SK-N-MC (cell line): ENCODE measurements around the gene TRMO.

ENCODE experiments used
- EZH2 ChIP-seq: fragments of 200-600 bp; sonication (generic); IDR thresholded peaks from one replicate; pipeline ENCODE4 v1.6.1; 2017; ENCODE audit warnings: antibody characterized with exemption
- FOXP2 ChIP-seq: optimal IDR thresholded peaks from 2 replicates; pipeline ENCODE3; 2011; ENCODE audit warnings: mild to moderate bottlenecking, moderate library complexity; ENCODE audit not compliant: insufficient read depth; ENCODE audit errors: extremely low read length, control extremely low read depth
- POLR2AphosphoS5 ChIP-seq: IDR thresholded peaks from 2 replicates; pipeline ENCODE4 v1.6.1; 2012; ENCODE audit warnings: mild to moderate bottlenecking, low read depth, low read length, borderline replicate concordance

DNA sequence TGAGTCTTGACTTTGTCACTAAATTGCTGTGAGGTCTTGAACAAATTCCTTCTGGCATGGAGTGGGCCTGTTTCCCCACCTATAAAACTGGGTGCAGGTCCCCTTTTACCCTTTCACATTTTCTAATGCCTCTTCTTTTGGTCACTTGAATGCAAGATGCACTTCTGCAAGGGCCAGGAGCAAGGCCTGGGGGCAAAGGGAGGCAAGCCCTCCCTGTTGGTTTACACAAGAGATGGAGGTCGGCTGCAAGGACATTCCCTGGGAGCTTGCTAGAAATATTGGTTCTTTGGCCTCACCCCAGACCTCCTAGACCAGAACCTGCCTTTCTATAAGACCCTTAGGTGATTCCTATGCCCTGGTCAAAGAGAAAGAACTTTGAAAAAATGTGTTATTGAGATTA is 63.5 kb downstream of the TRMO start:
- TF ChIP-seq EZH2 (no peak), POLR2AphosphoS5 (no peak), FOXP2 (no peak)
